ENCODE data around the gene TCF3.

- TF ChIP-seq CTCF (IDR thresholded peaks at IDR 0.05; ENCODE audit: poor library complexity): no peak
- TF ChIP-seq EZH2phosphoT487 (IDR thresholded peaks at IDR 0.05; ENCODE audit: low read depth, severe bottlenecking, unreplicated experiment): no peak
- TF ChIP-seq EZH2 (IDR thresholded peaks at IDR 0.05; ENCODE audit: borderline replicate concordance): no peak
Observed at GRCh38 chr19:1631557-1632100, 20.8 kb downstream of the TCF3 start.

Measured in hepatocyte (in vitro differentiated cells).